HG02798 (cell line): ENCODE measurements around the gene CDH8.

Source experiments
- ATAC-seq: cut with Tn5 transposase; IDR thresholded peaks from one replicate; pipeline ENCODE4 v1.9.1; 2021; ENCODE audit warnings: mild to moderate bottlenecking; ENCODE audit not compliant: unreplicated experiment, poor library complexity

CDH8 gene

DNA sequence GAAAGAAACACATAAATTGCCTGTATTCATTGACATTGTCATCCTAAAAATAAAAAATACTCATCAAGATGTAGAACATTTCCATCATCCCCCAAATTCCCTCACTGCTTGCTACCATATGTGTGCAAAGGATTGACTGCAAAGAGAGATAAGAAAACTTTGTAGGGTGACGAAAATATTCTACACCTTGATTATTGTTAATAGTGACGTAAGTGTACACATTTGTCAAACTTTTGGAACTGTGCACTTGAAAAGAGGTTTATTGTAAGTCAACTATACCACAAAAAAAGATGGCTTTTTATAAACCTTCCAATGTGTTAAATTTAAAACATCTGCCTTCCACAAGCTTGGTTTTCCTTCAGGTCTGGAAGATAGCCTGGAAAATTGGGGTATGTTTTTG is 359.5 kb downstream of the CDH8 start:
- no peak for ATAC-seq

- ATAC-seq, result no peak
These were observed 365.1 kb downstream of the CDH8 start for GRCh38 chr16:61671161-61671560.

GRCh38 chr16:61665512-61665911 is 370.7 kb downstream of the CDH8 start:
- ATAC-seq, result no peak

DNA sequence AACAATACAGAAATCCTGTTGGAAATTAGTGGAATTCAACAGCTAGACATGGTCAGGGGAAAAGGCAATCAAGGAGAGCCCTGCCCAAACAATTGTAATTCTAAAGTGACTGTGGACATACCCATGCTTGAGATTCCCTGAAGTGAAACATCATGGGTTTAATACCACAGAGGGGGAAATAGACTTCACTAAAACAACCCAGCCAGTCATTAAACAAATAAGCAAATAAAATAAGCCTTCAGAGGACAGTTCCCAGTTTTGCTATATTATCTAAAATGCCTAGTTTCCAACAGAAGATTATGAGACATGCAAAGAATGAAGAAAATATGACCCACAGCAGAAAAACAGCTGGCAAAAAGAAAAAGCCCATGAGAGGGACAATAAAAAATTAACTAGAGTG is 376.3 kb downstream of the CDH8 start:
- ATAC-seq, result no peak

- ATAC-seq, result no peak
These were observed 381.3 kb downstream of the CDH8 start for GRCh38 chr16:61654962-61655361.

DNA sequence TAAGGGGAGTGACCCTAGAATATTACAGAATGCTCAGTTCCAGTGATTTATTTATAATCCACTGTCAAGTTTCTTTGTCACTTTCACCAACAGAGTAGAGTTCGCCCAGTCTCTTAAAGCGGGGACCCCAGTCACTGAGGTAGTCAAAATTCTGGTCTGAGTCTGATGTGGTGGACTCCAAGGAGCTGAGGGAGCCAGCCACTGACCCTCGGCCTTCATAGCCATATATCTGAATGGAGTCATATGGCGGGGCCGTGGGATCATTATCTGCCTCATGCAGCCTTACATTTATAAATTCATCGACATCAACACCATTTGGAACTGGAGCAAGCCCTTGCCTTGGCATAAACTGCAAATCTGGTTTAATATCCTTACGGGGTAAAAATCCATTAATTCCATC is 382.7 kb downstream of the CDH8 start:
- ATAC-seq, result no peak

GRCh38 chr16:61645561-61645960 is 390.7 kb downstream of the CDH8 start:
- no peak for ATAC-seq

DNA sequence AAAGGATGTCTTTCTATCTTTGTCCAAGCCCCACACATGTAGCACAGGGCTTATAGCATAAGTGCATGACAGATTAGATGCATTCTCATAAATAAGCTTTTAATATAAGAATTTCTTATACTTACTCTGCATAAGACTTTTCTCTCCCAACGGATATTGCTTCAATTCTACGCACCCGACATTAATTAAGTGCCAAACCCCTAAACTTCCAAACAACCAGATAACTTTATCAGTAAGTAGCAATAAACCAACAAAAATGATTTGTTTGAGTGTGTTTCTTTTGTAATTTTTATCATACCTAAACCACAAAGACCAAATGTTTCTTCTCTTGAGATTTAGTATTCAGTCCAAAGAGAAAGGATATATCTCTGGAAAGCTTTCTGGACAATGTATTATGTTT is 391.5 kb downstream of the CDH8 start:
- ATAC-seq, result no peak

DNA sequence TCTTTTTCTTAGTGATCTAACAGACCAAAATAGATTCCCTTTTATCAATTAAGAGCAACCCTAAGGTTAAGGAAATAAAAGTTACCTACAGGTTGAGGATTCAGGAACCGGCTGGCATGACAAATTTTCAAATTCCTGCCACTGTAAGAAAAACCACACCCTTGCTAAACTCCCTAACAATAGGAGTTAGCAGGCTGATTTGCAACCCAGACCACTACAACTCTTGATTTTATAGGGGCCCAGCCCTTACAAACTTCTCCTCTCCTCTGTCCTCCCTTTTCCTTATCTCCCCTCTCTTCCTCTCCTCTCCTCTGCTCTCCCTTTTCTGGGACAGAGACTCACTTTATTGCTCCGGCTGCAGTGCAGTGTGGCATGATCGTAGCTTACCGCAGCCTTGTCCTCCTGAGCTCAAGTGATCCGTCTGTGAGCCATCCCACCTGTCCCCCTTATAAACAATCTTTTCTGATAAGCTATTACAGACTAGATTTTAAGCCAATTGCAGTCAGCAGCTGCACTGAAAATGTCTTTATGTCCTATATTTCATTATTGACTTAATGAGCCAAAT is 418.9 kb downstream of the CDH8 start:
- ATAC-seq, result no peak

- ATAC-seq, result no peak
These were observed 420.1 kb downstream of the CDH8 start for GRCh38 chr16:61616088-61616487.

DNA sequence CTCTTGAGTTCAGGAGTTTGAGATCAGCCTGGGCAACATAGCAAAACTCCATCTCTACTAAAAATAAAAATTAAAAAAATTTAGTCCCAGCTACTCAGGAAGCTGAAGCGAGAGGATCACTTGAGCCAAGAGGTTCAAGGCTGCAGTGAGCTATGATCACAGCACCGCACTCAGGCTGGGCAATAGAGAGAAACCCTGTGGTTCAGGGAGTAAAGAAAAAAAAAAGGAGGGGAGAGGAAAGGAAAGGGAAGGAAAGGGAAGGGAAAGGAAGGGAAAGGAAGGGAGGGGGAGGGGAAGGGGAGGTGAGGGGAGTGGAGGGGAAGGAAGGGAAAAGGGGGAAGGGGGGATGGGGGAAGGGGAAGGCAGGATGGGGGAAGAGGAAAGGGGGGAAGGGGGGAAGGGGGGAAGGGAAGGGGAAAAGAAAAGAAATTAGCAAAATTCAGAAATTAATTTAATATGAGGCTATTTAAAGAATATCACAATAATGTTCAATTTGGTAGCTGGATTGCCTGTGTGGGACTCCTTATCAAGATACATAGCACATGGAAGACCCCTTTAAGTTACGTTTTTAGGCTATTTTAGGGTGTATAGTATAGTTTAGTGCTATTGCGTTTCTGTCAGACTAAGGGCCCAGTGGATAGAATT is 424.3 kb downstream of the CDH8 start:
- no peak for ATAC-seq

DNA sequence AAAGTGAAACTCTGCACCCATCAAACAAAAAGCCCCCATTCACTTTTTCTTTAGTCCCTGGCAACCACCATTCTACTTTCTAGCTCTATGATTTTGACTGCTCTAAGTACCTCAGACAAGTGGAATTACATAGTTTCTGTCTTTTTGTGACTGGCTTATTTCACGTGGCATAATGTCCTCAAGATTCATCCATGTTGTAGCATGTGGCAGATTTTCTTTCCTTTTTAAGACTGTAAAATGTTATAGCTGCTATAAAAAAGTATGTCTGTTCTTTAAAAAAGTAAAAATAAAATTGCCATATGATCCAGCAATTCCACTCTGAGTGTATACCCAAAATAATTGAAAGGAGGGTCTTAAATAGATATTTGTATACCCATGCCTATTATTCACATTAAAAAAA is 429.7 kb downstream of the CDH8 start:
- ATAC-seq, result no peak
